RWPE1 (cell line): ENCODE results near the gene TSEN15.
A peak's percentile ranks its signal among the peaks of the same experiment; 100 is the strongest.

Experiments used
- CTCF ChIA-PET: fragments of 350-600 bp; sonication (Branson Sonifier 250); formaldehyde crosslinking; extraction: SDS; loops from one replicate; lab custom pipeline; 2021; lab: Yijun Ruan, JAX
- POLR2A ChIA-PET: fragments of 400-600 bp; formaldehyde crosslinking; extraction: SDS; loops from one replicate; lab custom pipeline; 2020; ENCODE audit warnings: antibody characterized with exemption; ENCODE audit not compliant: low non-redundant PET; lab: Yijun Ruan, JAX
- DNase-seq: peaks from one replicate; pipeline ENCODE4 v3.0.0; 2012; ENCODE audit warnings: low spot score
- H3K27ac ChIP-seq: fragments of 450-650 bp; 2 replicates; pipeline ENCODE4 v1.5.1; 2017
- CTCF ChIP-seq: fragments of 450-650 bp; conservative IDR thresholded peaks from 2 replicates; pipeline ENCODE4 v1.5.1; 2017; ENCODE audit warnings: low read depth, mild to moderate bottlenecking

Gene TSEN15

DNA sequence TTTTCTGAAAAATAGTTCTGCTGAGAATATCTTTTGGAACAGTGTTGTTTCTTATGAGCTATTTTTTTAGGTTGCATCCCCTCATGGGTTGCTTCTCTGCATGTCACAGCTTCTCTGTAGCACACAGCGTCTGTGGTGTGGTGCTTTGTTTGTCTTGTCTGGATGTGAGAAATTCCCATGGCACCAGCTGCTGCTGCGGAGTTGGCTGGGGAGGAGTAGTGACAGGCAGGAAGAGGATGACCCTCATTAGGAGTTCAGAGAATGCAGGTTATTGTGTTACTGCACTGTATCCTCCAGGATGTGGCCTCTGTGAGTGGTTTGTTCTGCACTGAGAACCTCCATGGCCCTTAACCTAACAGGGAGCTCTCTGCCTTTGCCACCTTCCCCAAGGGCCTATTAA lies 64.8 kb downstream of the TSEN15 start:
- CTCF ChIA-PET, result no interaction called here

GRCh38 chr1:184118046-184118445 lies 66.5 kb downstream of the TSEN15 start:
- TF ChIP-seq CTCF, result no peak
- CTCF ChIA-PET, result no interaction called here
- POLR2A ChIA-PET, result no interaction called here
- DNase-seq, result peak; percentile 81
- peak overlapping the region; percentile 18; the same call in 1 of the 2 replicates for H3K27ac ChIP-seq

More for the DNA sequence above, 64.8 kb downstream of the TSEN15 start:
- H3K27ac ChIP-seq, result no peak overlapping the region
- DNase-seq, result no peak
- no peak for TF ChIP-seq CTCF
- POLR2A ChIA-PET, result no interaction called here
